Stomach (tissue), 9 donors: ENCODE measurements around the gene LRTM1. TPM values are rescaled to one million over a fixed set of nuclear protein-coding genes. Genes with fewer than 3 reads are reported as not detected.

ENCODE experiments used
- DNase-seq, 2 donors: peaks; one replicate each; pipeline versions ENCODE4 v3.0.0 to v3.0.0-alpha.2; 2013 to 2019
- H3K27ac ChIP-seq, 5 donors: fragments of 200-600 bp in 4 of 5; sonication (generic) in 4 of 5; one replicate each; pipeline ENCODE4 v1.5.1; 2013 to 2019; ENCODE audit warnings: mild to moderate bottlenecking in 1 of 5, moderate library complexity in 1 of 5
- H3K27me3 ChIP-seq, 3 donors: fragments of 200-600 bp; sonication (generic); one replicate each; pipeline ENCODE4 v1.5.1; 2017 to 2019; ENCODE audit warnings: mixed run types in 1 of 3
- H3K36me3 ChIP-seq, 4 donors: fragments of 200-600 bp; sonication (generic); 1 replicate in 3 of 4; 2 replicates in 1 of 4; pipeline ENCODE4 v1.5.1; 2016 to 2019
- H3K4me1 ChIP-seq, 4 donors: fragments of 200-600 bp; sonication (generic); one replicate each; pipeline ENCODE4 v1.5.1; 2016 to 2019
- H3K4me3 ChIP-seq, 4 donors: fragments of 200-600 bp; sonication (generic) in 3 of 4; one replicate each; pipeline ENCODE4 v1.5.1; 2016 to 2019; ENCODE audit warnings: mild to moderate bottlenecking in 1 of 4
- H3K9me3 ChIP-seq, 4 donors: fragments of 200-600 bp; sonication (generic); one replicate each; pipeline ENCODE4 v1.5.1; 2016 to 2019
- EP300 ChIP-seq: sonication (generic); formaldehyde crosslinking; IDR thresholded peaks from one replicate; pipeline ENCODE4 v1.6.1; 2017; ENCODE audit warnings: antibody characterized with exemption
- POLR2A ChIP-seq, 4 donors: fragments of 450-650 bp; IDR thresholded peaks; one replicate each; pipeline ENCODE4 v1.6.1; 2016; ENCODE audit warnings: antibody characterized with exemption in 4 of 4, control low read depth in 2 of 4, mild to moderate bottlenecking in 1 of 4, moderate library complexity in 1 of 4
- POLR2AphosphoS5 ChIP-seq, 3 donors: sonication (generic); formaldehyde crosslinking; IDR thresholded peaks; one replicate each; pipeline ENCODE4 v1.6.1; 2016; ENCODE audit warnings: antibody characterized with exemption in 3 of 3
- WGBS, 5 donors: extraction: QIAGEN DNeasy Blood & Tissue Kit in 3 of 5; methylation state at CpG; one replicate each; pipeline versions ENCODE4 v1.1.5 to v1.1.7; 2013 to 2018; 5-methylcytosine and 5-hydroxymethylcytosine counted together
- intact Hi-C: fragments of 100-400 bp; cut with DNase I; formaldehyde crosslinking; loops from one replicate; pipeline ENCODE4 v1.15.1; 2023; ENCODE audit warnings: low total_unique reads
- polyA plus RNA-seq, 3 donors: library from polyadenylated mRNA; stranded (reverse); fragments of 200-250 nt; gene quantifications; one replicate each; pipeline ENCODE4 v1.2.3, GENCODE V29; 2013
- total RNA-seq, 5 donors: library from RNA; depleted of rRNA; stranded (reverse); fragments of >200 nt; gene quantifications; one replicate each; pipeline versions ENCODE4 v1.1.0 to v1.2.3, GENCODE V29; 2014 to 2016
- TF ChIP-seq, protein P1 (sequence below), 7 experiments: fragments of 450-650 bp in 4 of 7; fragments of 200-600 bp in 3 of 7; sonication (generic) in 3 of 7; IDR thresholded peaks; one replicate each; pipeline ENCODE4 v1.5.1; 2016 to 2019; ENCODE audit warnings: antibody characterized with exemption in 7 of 7, control low read depth in 2 of 7, mild to moderate bottlenecking in 1 of 7
- donor health status: healthy with polysubstance abuse.
- donor health status: Bipolar disorder and iron deficiency.
- donor health status: healthy.

LRTM1 gene
- total and polyA plus RNA-seq, 8 donors = not detected

DNA sequence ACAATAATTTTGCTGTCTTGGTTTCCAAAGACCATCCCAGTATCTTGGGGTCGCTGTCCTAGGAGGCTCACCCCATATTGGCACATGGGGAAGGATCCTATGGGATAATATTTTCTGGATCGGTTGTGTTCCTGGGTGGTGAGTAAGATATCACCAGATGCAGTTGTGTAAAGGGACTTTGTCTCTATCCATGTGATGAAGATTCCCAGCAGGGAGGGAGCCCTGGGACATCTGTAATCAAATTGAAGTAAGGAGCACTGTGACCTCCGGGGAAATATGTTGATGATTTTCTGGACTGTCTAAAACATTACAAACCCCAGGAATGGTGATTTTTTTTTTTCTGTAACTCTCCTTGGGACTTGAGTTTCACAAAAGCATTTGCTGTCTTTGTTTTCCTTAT is 36.2 kb upstream of the LRTM1 start:
- H3K4me3 ChIP-seq = no peak overlapping the region
- WGBS, 5 donors = 85 to 94% (median 91%) methylated on average over 3 of the region's 3 CpGs

DNA sequence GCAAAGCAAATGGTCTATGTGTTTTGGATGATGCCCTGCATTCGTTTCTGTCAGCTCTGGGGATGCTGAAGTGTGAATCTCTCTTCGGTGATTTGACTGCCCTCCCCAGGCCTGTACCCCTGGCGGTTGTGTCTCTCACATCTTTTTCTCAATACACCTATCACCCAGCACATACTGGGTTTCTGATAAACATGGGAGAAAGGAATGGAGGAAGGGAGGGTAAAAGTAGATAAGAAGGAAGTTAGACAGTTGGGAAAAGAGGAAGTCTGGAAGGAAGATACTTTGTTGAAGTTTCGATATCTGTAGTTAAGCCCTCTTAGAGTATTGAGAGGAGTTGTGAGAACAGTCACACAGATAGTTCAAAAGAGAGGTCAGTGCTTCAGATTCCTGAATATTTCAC is 35.8 kb upstream of the LRTM1 start:
- intact Hi-C loops = no loop called here
- Histone ChIP-seq H3K36me3 (no peaks in the 10 kb centered on the region), H3K27me3 (no peaks in the 10 kb centered on the region), H3K4me3 (no peak overlapping the region), H3K4me1 (peaks cover 0 to 6% (median 2%) of the 10 kb centered on the region in 4 donors), H3K9me3 (no peaks in the 10 kb centered on the region), H3K27ac (no peak overlapping the region)
- no peak for TF ChIP-seq POLR2AphosphoS5 (IDR thresholded peaks at IDR 0.05)
- TF ChIP-seq POLR2A (IDR thresholded peaks at IDR 0.05) = no peak
- TF ChIP-seq EP300 = no peak
- WGBS, 5 donors = 64 to 76% (median 70%) methylated on average over 4 of the region's 4 CpGs
- DNase-seq = no peak

More for the DNA sequence above, 36.2 kb upstream of the LRTM1 start:
- no peaks in the 10 kb centered on the region for H3K9me3 ChIP-seq
- H3K36me3 ChIP-seq = no peaks in the 10 kb centered on the region
- H3K27me3 ChIP-seq = no peaks in the 10 kb centered on the region
- intact Hi-C loops = no loop called here
- DNase-seq = no peak
- H3K27ac ChIP-seq = no peak overlapping the region
- TF ChIP-seq EP300 (no peak), POLR2AphosphoS5 (IDR thresholded peaks at IDR 0.05) (no peak), POLR2A (IDR thresholded peaks at IDR 0.05) (no peak)
- TF ChIP-seq, protein P1, sequence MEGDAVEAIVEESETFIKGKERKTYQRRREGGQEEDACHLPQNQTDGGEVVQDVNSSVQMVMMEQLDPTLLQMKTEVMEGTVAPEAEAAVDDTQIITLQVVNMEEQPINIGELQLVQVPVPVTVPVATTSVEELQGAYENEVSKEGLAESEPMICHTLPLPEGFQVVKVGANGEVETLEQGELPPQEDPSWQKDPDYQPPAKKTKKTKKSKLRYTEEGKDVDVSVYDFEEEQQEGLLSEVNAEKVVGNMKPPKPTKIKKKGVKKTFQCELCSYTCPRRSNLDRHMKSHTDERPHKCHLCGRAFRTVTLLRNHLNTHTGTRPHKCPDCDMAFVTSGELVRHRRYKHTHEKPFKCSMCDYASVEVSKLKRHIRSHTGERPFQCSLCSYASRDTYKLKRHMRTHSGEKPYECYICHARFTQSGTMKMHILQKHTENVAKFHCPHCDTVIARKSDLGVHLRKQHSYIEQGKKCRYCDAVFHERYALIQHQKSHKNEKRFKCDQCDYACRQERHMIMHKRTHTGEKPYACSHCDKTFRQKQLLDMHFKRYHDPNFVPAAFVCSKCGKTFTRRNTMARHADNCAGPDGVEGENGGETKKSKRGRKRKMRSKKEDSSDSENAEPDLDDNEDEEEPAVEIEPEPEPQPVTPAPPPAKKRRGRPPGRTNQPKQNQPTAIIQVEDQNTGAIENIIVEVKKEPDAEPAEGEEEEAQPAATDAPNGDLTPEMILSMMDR (IDR thresholded peaks at IDR 0.05) = no peak
- peaks cover 0 to 6% (median 2%) of the 10 kb centered on the region in 4 donors for H3K4me1 ChIP-seq

DNA sequence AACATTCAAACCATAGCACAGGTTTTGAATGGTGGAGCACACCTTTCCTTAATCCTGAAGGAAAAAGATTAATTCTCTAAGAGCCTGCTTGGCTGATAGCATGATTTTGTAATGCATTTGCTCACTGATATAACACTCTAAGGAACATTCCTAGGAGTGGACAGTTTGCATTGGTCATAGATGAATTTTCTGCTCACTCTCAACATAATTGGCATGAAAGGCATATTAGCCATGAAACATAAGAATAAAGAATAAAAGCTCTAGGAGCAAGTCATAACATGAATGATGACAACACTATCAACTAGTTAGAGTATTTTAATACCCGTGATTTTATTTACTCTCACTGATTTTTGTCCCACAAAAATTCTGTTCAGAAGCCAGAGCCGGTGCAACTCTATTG is 34.3 kb upstream of the LRTM1 start:
- DNase-seq = no peak
- no peak overlapping the region for H3K4me3 ChIP-seq
- H3K9me3 ChIP-seq = no peaks in the 10 kb centered on the region
- no peak overlapping the region for H3K27ac ChIP-seq
- H3K27me3 ChIP-seq = no peaks in the 10 kb centered on the region
- intact Hi-C loops = no loop called here
- no peak for TF ChIP-seq POLR2A (IDR thresholded peaks at IDR 0.05)
- TF ChIP-seq EP300 = no peak
- no peak for TF ChIP-seq POLR2AphosphoS5 (IDR thresholded peaks at IDR 0.05)
- TF ChIP-seq, protein P1 (IDR thresholded peaks at IDR 0.05) = no peak
- WGBS, 5 donors = 64 to 75% (median 67%) methylated on average over 2 of the region's 2 CpGs
- H3K36me3 ChIP-seq = no peaks in the 10 kb centered on the region
- H3K4me1 ChIP-seq = peaks cover 0 to 6% (median 2%) of the 10 kb centered on the region in 4 donors

DNA sequence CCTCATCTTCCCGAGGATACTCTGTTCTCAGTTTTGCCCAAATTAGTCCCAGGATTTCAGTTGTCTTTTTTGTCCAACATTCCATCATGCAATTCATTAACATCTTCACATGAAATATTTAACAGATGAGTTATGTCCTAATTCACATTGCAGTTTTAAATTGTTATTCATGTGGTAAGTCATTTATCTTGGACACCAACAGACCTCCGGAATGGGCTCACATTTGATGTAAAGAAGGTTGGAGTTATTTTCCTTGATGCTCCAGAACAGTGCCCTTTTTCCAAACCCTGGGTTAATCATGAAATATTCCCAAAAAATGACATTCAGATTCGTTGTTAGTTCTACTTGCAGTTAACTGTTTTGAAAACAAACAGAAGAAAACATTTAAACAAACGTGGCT is 32.8 kb upstream of the LRTM1 start:
- H3K27me3 ChIP-seq = no peaks in the 10 kb centered on the region
- H3K4me3 ChIP-seq = no peak overlapping the region
- H3K36me3 ChIP-seq = no peaks in the 10 kb centered on the region
- H3K9me3 ChIP-seq = no peaks in the 10 kb centered on the region
- 57 to 70% (median 65%) methylated on average over 4 of the region's 4 CpGs for WGBS, 5 donors
- H3K27ac ChIP-seq = no peak overlapping the region
- intact Hi-C loops = no loop called here
- H3K4me1 ChIP-seq = no peaks in the 10 kb centered on the region
- TF ChIP-seq POLR2A (IDR thresholded peaks at IDR 0.05) (no peak), POLR2AphosphoS5 (IDR thresholded peaks at IDR 0.05) (no peak), EP300 (no peak)
- TF ChIP-seq, protein P1 (IDR thresholded peaks at IDR 0.05) = no peak
- DNase-seq = no peak

DNA sequence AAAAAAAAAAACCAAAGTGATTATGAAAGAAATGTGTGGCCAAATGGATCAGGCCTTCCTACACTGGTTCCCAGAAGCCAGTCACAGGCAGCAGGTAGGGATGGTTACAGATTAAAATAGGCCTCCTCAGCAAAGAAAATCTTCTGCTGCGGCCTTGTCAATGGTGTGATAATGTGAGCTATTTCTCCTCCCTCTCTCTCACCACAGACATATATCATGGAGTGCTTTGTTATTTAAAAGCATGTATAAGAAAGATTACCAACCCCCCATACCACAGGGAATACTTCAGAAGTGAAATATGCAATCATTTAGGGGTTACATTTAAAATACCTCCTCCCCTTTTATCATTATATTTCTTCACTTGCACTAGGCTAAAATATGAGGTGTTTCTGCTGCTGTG is 32.2 kb upstream of the LRTM1 start:
- DNase-seq = no peak
- Histone ChIP-seq H3K4me3 (no peak overlapping the region), H3K9me3 (no peaks in the 10 kb centered on the region), H3K27me3 (no peaks in the 10 kb centered on the region), H3K36me3 (no peaks in the 10 kb centered on the region), H3K4me1 (no peaks in the 10 kb centered on the region), H3K27ac (no peak overlapping the region)
- intact Hi-C loops = no loop called here
- 93 to 100% (median 100%) methylated on average over 1 of the region's 1 CpG for WGBS, 5 donors
- TF ChIP-seq POLR2AphosphoS5 (IDR thresholded peaks at IDR 0.05) (no peak), POLR2A (IDR thresholded peaks at IDR 0.05) (no peak), EP300 (no peak)
- TF ChIP-seq, protein P1 (IDR thresholded peaks at IDR 0.05) = no peak
